HL-60 (cell line): Measurements from ENCODE around the gene FCGR3B.
"Not testable (repeated sequence)": the region's sequence is repeated elsewhere in the genome, so short reads cannot be mapped to it uniquely, and the experiment has no call there.

Experiments
- DNase-seq, 2 experiments: peaks; one replicate each; pipeline ENCODE4 v3.0.0-alpha.2; 2010 to 2020; ENCODE audit warnings: low read depth in 1 of 2, low spot score in 1 of 2
- H3K27ac ChIP-seq: fragments of 250-450 bp; sonication (Bioruptor Pico); replicated peaks from 2 replicates; pipeline ENCODE4 v1.5.1; 2020; ENCODE audit warnings: mild to moderate bottlenecking, moderate library complexity
- H3K27me3 ChIP-seq: fragments of 250-450 bp; sonication (Bioruptor Pico); 2 replicates; pipeline ENCODE4 v1.5.1; 2021; ENCODE audit warnings: mild to moderate bottlenecking, moderate library complexity; ENCODE audit not compliant: insufficient read depth, poor library complexity, severe bottlenecking
- H3K4me3 ChIP-seq: replicated peaks from 2 replicates; pipeline ENCODE4 v1.5.1; 2011; ENCODE audit warnings: mild to moderate bottlenecking, control low read depth, low read length; ENCODE audit not compliant: insufficient read depth

FCGR3B gene

DNA sequence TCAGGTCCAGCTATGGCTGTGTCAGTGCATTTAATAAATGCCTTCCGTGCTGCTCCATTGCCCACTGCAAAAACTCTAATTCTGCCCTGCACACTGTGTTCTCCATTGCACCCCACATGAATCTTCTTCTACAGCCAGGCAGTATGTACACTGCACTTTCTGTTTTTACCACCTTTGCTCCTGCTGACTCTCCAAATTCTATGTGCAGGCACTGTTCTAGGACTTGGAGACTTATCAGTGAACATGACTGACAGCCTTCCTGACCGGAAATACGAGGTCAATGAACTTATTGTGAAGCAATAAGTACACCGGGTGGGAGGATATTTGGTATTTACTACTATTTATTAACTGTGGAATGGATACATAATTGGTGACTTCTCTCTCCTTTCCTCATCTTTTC lies 48.1 kb downstream of the FCGR3B start:
- H3K27me3 ChIP-seq, DNase-seq, H3K4me3 ChIP-seq, H3K27ac ChIP-seq: not testable (repeated sequence)

DNA sequence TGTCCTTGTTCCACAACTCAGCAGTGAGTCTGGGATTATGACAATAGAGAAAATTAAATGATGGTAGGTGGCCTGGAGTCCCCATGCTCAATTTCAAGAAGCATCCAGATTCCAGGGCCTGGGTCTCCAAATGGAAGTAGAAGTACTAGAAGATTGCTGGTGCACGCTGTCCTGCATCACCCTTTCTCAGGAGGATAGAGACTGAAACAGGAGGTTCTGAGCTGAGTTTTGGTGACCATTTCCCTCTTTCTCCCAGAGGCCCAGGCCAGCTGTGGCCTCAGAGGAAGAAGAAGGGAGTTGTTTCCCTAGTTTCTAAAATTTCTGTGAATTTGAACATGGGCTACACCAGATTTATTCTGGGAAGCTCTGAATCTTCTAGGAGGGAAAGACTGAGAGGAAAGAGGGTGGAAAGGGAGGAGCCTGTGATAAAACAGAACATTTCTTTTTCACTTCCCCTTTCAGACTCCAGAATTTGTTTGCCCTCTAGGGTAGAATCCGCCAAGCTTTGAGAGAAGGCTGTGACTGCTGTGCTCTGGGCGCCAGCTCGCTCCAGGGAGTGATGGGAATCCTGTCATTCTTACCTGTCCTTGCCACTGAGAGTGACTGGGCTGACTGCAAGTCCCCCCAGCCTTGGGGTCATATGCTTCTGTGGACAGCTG lies 50.0 kb downstream of the FCGR3B start:
- H3K4me3 ChIP-seq, DNase-seq, H3K27me3 ChIP-seq, H3K27ac ChIP-seq: not testable (repeated sequence)

DNA sequence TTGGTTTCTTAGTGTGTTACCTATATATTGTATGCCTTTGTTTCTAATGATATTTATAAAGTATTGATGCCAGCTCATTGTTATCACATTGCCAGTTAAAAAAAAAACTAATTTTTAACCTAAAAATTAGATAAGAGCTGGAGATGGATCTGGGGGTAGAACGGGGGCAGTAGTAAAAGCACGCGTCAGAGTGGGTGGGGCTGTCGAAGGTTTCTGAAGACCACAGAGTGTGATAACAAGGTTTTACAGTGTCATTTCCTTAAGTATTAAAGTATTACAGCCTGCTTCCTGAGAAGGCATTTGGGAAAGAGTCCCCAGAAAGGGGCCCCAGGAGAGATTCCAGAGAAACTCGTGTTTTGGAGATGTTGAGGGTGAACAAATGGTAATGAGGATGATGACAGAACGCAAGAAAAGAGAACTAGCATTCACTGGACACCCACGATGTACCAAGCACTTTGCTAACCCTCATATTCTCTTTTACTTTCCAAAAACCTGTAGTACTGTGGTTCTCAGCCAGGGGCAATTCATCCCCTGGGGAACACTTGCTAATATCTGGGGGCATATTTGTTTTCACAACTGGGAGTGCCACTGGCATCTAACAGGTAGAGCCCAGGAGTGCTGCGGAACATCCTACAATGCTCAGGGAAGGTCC lies 51.0 kb downstream of the FCGR3B start:
- not testable (repeated sequence) for H3K27ac ChIP-seq, DNase-seq, H3K4me3 ChIP-seq, H3K27me3 ChIP-seq

DNA sequence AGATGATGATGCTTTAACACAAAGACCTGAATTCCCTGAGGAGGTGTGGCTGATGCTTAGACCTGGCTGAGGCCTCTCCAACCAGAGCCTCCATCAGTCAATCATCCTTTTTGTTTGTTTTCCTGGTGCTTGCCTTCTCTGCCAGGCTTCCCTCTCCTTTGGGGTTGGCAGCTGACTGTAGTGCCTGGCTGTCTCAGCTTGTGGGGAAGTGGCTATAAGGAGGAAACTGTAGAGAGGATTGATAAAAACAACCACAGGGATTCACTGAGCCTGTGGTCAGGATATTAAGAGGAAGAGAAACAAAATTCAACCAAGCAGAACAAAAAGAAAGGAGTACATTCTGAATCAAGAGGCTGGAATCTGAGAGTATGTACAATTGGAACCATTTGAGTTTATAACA lies 54.3 kb downstream of the FCGR3B start:
- H3K4me3 ChIP-seq, H3K27me3 ChIP-seq, DNase-seq, H3K27ac ChIP-seq: not testable (repeated sequence)
